Measurements from ENCODE around the gene S1PR4.

The S1PR4 gene

GRCh38 chr19:3193256-3194105 lies 14.9 kb downstream of the S1PR4 start:
- no peak for DNase-seq (ENCODE audit: extremely low read depth, insufficient read length)
- no peaks in the 10 kb centered on the region for H3K27me3 ChIP-seq (replicated peaks; ENCODE audit: control insufficient read depth, insufficient read depth, low read length)
- H3K4me3 ChIP-seq (replicated peaks; ENCODE audit: low read depth, low read length) = no peak overlapping the region
- TF ChIP-seq, protein P1, sequence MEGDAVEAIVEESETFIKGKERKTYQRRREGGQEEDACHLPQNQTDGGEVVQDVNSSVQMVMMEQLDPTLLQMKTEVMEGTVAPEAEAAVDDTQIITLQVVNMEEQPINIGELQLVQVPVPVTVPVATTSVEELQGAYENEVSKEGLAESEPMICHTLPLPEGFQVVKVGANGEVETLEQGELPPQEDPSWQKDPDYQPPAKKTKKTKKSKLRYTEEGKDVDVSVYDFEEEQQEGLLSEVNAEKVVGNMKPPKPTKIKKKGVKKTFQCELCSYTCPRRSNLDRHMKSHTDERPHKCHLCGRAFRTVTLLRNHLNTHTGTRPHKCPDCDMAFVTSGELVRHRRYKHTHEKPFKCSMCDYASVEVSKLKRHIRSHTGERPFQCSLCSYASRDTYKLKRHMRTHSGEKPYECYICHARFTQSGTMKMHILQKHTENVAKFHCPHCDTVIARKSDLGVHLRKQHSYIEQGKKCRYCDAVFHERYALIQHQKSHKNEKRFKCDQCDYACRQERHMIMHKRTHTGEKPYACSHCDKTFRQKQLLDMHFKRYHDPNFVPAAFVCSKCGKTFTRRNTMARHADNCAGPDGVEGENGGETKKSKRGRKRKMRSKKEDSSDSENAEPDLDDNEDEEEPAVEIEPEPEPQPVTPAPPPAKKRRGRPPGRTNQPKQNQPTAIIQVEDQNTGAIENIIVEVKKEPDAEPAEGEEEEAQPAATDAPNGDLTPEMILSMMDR (IDR thresholded peaks at IDR 0.05; ENCODE audit: insufficient read depth, low read length, poor library complexity, severe bottlenecking) = no peak
- H3K36me3 ChIP-seq (ENCODE audit: control insufficient read depth, insufficient read depth, low read length) = peaks cover 15% of the 10 kb centered on the region

GRCh38 chr19:3194106-3195087 lies 15.8 kb downstream of the S1PR4 start:
- Histone ChIP-seq H3K27me3 (replicated peaks; ENCODE audit: control insufficient read depth, insufficient read depth, low read length) (no peaks in the 10 kb centered on the region), H3K4me3 (replicated peaks; ENCODE audit: low read depth, low read length) (no peak overlapping the region), H3K36me3 (ENCODE audit: control insufficient read depth, insufficient read depth, low read length) (peaks cover 19% of the 10 kb centered on the region)
- TF ChIP-seq, protein P1 (IDR thresholded peaks at IDR 0.05; ENCODE audit: insufficient read depth, low read length, poor library complexity, severe bottlenecking) = no peak
- no peak for DNase-seq (ENCODE audit: extremely low read depth, insufficient read length)

- no peaks in the 10 kb centered on the region for H3K27me3 ChIP-seq (replicated peaks; ENCODE audit: control insufficient read depth, insufficient read depth, low read length)
- DNase-seq (ENCODE audit: extremely low read depth, insufficient read length) = no peak
- H3K36me3 ChIP-seq (ENCODE audit: control insufficient read depth, insufficient read depth, low read length) = peaks cover 19% of the 10 kb centered on the region
- TF ChIP-seq, protein P1 (IDR thresholded peaks at IDR 0.05; ENCODE audit: insufficient read depth, low read length, poor library complexity, severe bottlenecking) = no peak
- H3K4me3 ChIP-seq (replicated peaks; ENCODE audit: low read depth, low read length) = no peak overlapping the region
Measured at GRCh38 chr19:3196064-3196932, 17.7 kb downstream of the S1PR4 start.

GRCh38 chr19:3196933-3197205 lies 18.3 kb downstream of the S1PR4 start:
- H3K4me3 ChIP-seq (replicated peaks; ENCODE audit: low read depth, low read length) = no peak overlapping the region
- TF ChIP-seq, protein P1 (IDR thresholded peaks at IDR 0.05; ENCODE audit: insufficient read depth, low read length, poor library complexity, severe bottlenecking) = no peak
- DNase-seq (ENCODE audit: extremely low read depth, insufficient read length) = no peak
- H3K36me3 ChIP-seq (ENCODE audit: control insufficient read depth, insufficient read depth, low read length) = peaks cover 19% of the 10 kb centered on the region
- H3K27me3 ChIP-seq (replicated peaks; ENCODE audit: control insufficient read depth, insufficient read depth, low read length) = no peaks in the 10 kb centered on the region

GRCh38 chr19:3198901-3199700 lies 20.5 kb downstream of the S1PR4 start:
- DNase-seq (ENCODE audit: extremely low read depth, insufficient read length) = no peak
- TF ChIP-seq, protein P1 (IDR thresholded peaks at IDR 0.05; ENCODE audit: insufficient read depth, low read length, poor library complexity, severe bottlenecking) = no peak
- H3K36me3 ChIP-seq (ENCODE audit: control insufficient read depth, insufficient read depth, low read length) = peaks cover 20% of the 10 kb centered on the region
- H3K4me3 ChIP-seq (replicated peaks; ENCODE audit: low read depth, low read length) = no peak overlapping the region
- no peaks in the 10 kb centered on the region for H3K27me3 ChIP-seq (replicated peaks; ENCODE audit: control insufficient read depth, insufficient read depth, low read length)
